Smooth muscle cell (in vitro differentiated cells): ENCODE data around the gene SUCLG2. TPM values are rescaled to one million over a fixed set of nuclear protein-coding genes. Genes with fewer than 3 reads are reported as not detected.

Experiments
- DNase-seq: peaks from one replicate; lab custom pipeline; 2025; ENCODE audit not compliant: unreplicated experiment; lab: John Stamatoyannopoulos, UW
- H2AFZ ChIP-seq: fragments of 200-600 bp; sonication (generic); 2 replicates; pipeline ENCODE4 v1.6.0; 2016; ENCODE audit warnings: antibody characterized with exemption, low read depth, mild to moderate bottlenecking
- H3F3A ChIP-seq: fragments of 200-600 bp; sonication (generic); 2 replicates; pipeline ENCODE4 v1.6.0; 2017; ENCODE audit warnings: antibody characterized with exemption, low read depth
- H3K27ac ChIP-seq: fragments of 200-600 bp; sonication (generic); 2 replicates; pipeline ENCODE4 v1.5.1; 2016; ENCODE audit warnings: low read depth, mild to moderate bottlenecking
- H3K27me3 ChIP-seq: fragments of 200-600 bp; sonication (generic); 2 replicates; pipeline ENCODE4 v1.6.1; 2016; ENCODE audit warnings: low read depth, mild to moderate bottlenecking
- H3K36me3 ChIP-seq: fragments of 200-600 bp; sonication (generic); 2 replicates; pipeline ENCODE4 v1.5.1; 2016; ENCODE audit warnings: low read depth
- H3K4me1 ChIP-seq: fragments of 200-600 bp; sonication (generic); 2 replicates; pipeline ENCODE4 v1.5.1; 2016; ENCODE audit warnings: low read depth
- H3K4me2 ChIP-seq: fragments of 200-600 bp; sonication (generic); 2 replicates; pipeline ENCODE4 v1.6.0; 2016; ENCODE audit warnings: mild to moderate bottlenecking
- H3K4me3 ChIP-seq: fragments of 200-600 bp; sonication (generic); 2 replicates; pipeline ENCODE4 v1.5.1; 2016; ENCODE audit warnings: mild to moderate bottlenecking
- H3K79me2 ChIP-seq: fragments of 200-600 bp; sonication (generic); 2 replicates; pipeline ENCODE4 v1.6.0; 2016; ENCODE audit warnings: low read depth, mild to moderate bottlenecking
- H3K9ac ChIP-seq: fragments of 200-600 bp; sonication (generic); 2 replicates; pipeline ENCODE4 v1.6.0; 2016; ENCODE audit warnings: low read depth
- H3K9me3 ChIP-seq: fragments of 200-600 bp; sonication (generic); replicated peaks from 2 replicates; pipeline ENCODE4 v1.5.1; 2016; ENCODE audit warnings: low read depth
- H4K20me1 ChIP-seq: fragments of 200-600 bp; sonication (generic); 2 replicates; pipeline ENCODE4 v1.6.0; 2016; ENCODE audit warnings: low read depth
- WGBS: methylation state at CpG from one replicate; pipeline ENCODE4 v1.1.7; 2016; ENCODE audit warnings: low lambda C conversion rate; 5-methylcytosine and 5-hydroxymethylcytosine counted together
- polyA plus RNA-seq: library from polyadenylated mRNA; unstranded; fragments of >200 nt; fragmentation: Nextera tagmentation; extraction: Ambion mirVana; gene quantifications from 2 replicates; pipeline ENCODE4 v1.2.1, GENCODE V29; 2016
- total RNA-seq: library from RNA; depleted of rRNA; stranded (reverse); fragments of >200 nt; gene quantifications from 2 replicates; pipeline ENCODE4 v1.2.3, GENCODE V29; 2014
- TF ChIP-seq, protein P1 (sequence below): fragments of 200-600 bp; sonication (generic); IDR thresholded peaks from 2 replicates; pipeline ENCODE4 v1.5.1; 2017; ENCODE audit warnings: borderline replicate concordance, mild to moderate bottlenecking, antibody characterized with exemption; ENCODE audit not compliant: insufficient read depth, poor library complexity, severe bottlenecking

SUCLG2 gene
- total and polyA plus RNA-seq, 2 experiments from 2014 or later = 40.3 to 45.4 TPM

DNA sequence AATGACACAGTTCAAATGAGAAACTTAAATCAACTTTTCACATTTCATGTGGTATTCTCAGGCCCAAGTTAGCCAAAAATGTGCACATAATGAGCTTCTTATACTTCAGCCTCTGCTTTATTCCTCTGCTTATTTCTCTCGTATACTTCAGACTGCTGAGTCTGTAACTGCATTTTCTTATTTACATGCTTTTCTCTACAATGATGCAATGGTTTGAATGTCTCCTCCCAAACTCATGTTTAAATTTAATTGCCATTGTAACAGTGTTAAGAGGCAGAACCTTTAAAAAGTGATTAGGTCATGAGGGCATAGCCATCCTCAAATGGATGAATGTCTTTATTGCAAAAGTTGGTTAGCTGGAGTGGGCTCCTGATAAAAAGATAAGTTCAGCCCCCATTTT is 184.2 kb downstream of the SUCLG2 start:
- 86% methylated on average over 1 of the region's 1 CpG for WGBS
- H3K79me2 ChIP-seq = no peaks in the 10 kb centered on the region
- TF ChIP-seq, protein P1, sequence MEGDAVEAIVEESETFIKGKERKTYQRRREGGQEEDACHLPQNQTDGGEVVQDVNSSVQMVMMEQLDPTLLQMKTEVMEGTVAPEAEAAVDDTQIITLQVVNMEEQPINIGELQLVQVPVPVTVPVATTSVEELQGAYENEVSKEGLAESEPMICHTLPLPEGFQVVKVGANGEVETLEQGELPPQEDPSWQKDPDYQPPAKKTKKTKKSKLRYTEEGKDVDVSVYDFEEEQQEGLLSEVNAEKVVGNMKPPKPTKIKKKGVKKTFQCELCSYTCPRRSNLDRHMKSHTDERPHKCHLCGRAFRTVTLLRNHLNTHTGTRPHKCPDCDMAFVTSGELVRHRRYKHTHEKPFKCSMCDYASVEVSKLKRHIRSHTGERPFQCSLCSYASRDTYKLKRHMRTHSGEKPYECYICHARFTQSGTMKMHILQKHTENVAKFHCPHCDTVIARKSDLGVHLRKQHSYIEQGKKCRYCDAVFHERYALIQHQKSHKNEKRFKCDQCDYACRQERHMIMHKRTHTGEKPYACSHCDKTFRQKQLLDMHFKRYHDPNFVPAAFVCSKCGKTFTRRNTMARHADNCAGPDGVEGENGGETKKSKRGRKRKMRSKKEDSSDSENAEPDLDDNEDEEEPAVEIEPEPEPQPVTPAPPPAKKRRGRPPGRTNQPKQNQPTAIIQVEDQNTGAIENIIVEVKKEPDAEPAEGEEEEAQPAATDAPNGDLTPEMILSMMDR = no peak

GRCh38 chr3:67468511-67468910 is 185.9 kb downstream of the SUCLG2 start:
- no peak for DNase-seq
- Histone ChIP-seq H3K4me2 (no peak overlapping the region), H3K27ac (no peak overlapping the region), H3K9me3 (no peaks in the 10 kb centered on the region), H2AFZ (no peak overlapping the region), H3F3A (no peaks in the 10 kb centered on the region), H3K79me2 (no peaks in the 10 kb centered on the region), H4K20me1 (no peaks in the 10 kb centered on the region), H3K4me1 (no peaks in the 10 kb centered on the region), H3K36me3 (no peaks in the 10 kb centered on the region), H3K27me3 (no peaks in the 10 kb centered on the region), H3K9ac (no peak overlapping the region), H3K4me3 (no peak overlapping the region)
- TF ChIP-seq, protein P1 = no peak
- WGBS = 94% methylated on average over 4 of the region's 4 CpGs

More for the DNA sequence above, 184.2 kb downstream of the SUCLG2 start:
- Histone ChIP-seq H2AFZ (no peak overlapping the region), H3K27me3 (no peaks in the 10 kb centered on the region), H3K9ac (no peak overlapping the region), H3K27ac (no peak overlapping the region), H3K4me3 (no peak overlapping the region), H4K20me1 (no peaks in the 10 kb centered on the region), H3K9me3 (no peaks in the 10 kb centered on the region), H3F3A (no peaks in the 10 kb centered on the region), H3K4me2 (no peak overlapping the region), H3K4me1 (no peaks in the 10 kb centered on the region), H3K36me3 (no peaks in the 10 kb centered on the region)
- DNase-seq = no peak

- DNase-seq = no peak
- Histone ChIP-seq H3K9ac (no peak overlapping the region), H3K4me3 (no peak overlapping the region), H3K4me1 (no peaks in the 10 kb centered on the region), H4K20me1 (no peaks in the 10 kb centered on the region), H3K4me2 (no peak overlapping the region), H3K9me3 (no peaks in the 10 kb centered on the region), H3F3A (no peaks in the 10 kb centered on the region), H3K27me3 (no peaks in the 10 kb centered on the region), H2AFZ (no peak overlapping the region), H3K27ac (no peak overlapping the region), H3K79me2 (no peaks in the 10 kb centered on the region), H3K36me3 (no peaks in the 10 kb centered on the region)
- TF ChIP-seq, protein P1 = no peak
- WGBS = 98% methylated on average over 2 of the region's 2 CpGs
These were observed 190.8 kb downstream of the SUCLG2 start for GRCh38 chr3:67463656-67464055.

GRCh38 chr3:67462187-67462586 is 192.2 kb downstream of the SUCLG2 start:
- Histone ChIP-seq H3K9me3 (no peaks in the 10 kb centered on the region), H3K27me3 (no peaks in the 10 kb centered on the region), H3K9ac (no peak overlapping the region), H4K20me1 (no peaks in the 10 kb centered on the region), H3F3A (no peaks in the 10 kb centered on the region), H3K4me3 (no peak overlapping the region), H3K79me2 (no peaks in the 10 kb centered on the region), H3K4me2 (no peak overlapping the region), H3K36me3 (no peaks in the 10 kb centered on the region), H3K4me1 (no peaks in the 10 kb centered on the region), H2AFZ (no peak overlapping the region), H3K27ac (no peak overlapping the region)
- DNase-seq = no peak
- TF ChIP-seq, protein P1 = no peak
- WGBS = 98% methylated on average over 5 of the region's 5 CpGs
